Measurements from ENCODE around the gene TRPM3.
A peak's percentile ranks its signal among the peaks of the same experiment; 100 is the strongest.

TRPM3 gene

DNA sequence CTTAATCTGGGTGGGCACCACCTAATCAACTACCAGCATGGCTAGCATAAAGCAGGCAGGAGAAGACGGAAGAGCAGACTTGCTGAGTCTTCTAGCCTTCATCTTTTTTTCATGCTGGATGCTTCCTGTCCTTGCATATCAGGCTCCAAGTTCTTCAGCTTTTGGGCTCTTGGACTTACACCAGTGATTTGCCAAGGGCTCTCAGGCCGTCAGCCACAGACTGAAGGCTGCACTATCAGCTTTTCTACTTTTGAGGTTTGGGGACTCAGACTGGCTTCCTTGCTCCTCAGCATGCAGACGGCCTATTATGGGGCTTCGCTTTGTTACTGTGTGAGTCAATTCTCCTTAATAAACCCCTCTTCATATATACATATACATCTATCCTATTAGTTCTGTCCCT, 180.2 kb downstream of the TRPM3 start:
- ATAC-seq, result no peak

GRCh38 chr9:70940605-70941004, 180.8 kb downstream of the TRPM3 start:
- no peak for ATAC-seq

- ATAC-seq, result no peak
Measured at GRCh38 chr9:70936536-70936935, 184.9 kb downstream of the TRPM3 start.

- no peak for ATAC-seq
Measured at GRCh38 chr9:70935856-70936255, 185.6 kb downstream of the TRPM3 start.

DNA sequence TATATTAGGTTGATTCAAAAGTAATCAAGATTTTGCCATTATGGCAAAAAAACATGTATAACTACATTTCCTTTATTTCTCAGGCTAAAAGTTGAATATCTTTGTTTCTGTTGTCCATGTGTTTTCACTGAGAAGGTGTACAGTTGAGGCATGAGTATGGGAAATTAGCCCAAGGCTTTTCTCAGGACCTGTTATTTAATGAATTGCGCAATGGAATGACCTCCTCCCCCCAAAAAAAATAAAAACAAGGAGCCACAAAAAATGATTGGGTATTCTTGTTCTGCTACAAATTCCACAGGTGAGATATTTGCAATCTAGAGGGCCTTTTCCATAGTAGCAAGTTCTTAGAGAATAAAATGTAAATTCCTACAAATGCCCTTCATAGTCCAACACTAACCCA, 186.8 kb downstream of the TRPM3 start:
- ATAC-seq, result no peak

- ATAC-seq, result no peak
Measured at GRCh38 chr9:70933321-70933720, 188.1 kb downstream of the TRPM3 start.

DNA sequence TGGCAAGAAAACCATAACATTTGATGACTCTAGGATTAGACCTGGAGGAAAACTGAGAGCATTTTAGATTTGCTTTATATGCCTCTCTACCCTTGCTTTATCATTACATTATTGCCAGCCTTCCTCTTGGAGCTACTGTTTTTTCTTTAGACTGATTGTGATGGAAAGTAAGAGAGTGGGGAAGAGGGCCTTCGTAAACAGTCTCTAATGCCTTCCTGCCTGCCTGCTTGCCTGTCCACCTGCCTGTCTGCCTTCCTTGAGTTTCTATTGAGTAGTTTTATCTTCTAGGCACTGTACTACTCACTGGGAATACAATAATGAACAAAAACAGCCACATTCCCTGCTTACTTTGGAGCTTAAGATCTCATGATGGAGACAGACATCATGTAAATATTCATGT, 189.3 kb downstream of the TRPM3 start:
- no peak for ATAC-seq

GRCh38 chr9:70927530-70927929, 193.9 kb downstream of the TRPM3 start:
- no peak for ATAC-seq

DNA sequence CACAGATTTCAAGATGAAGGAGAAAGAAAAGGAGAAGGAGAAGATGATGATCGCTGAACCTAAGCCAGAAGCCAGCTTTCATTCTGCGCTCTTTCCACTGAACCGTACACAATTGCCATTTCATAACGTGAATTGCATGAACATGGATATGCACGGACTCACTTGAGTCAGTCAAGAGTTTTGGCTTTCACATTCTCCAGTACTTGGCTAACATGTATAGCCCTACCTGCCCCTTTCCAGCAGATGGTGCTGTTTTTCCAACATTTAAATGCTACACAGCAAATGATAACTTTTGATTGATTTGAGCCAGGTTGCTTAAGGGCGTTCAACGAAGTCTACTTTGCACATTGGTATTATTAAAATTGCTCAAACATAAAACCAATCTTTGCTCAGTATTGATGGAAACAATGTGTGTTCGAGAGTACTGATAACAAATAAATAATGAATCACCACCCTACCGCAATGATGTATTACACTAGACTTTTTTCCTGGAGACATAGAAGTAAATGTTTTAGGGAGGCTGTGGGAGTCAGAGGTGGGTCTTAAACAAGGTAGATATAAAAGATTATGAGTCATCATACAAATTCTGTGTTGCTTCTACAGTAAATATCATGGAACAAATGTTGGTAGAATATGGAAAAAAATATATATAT, 196.4 kb downstream of the TRPM3 start:
- peak; percentile 38 to 46 for ATAC-seq

GRCh38 chr9:70924380-70924779, 197.0 kb downstream of the TRPM3 start:
- no peak for ATAC-seq

- no peak for ATAC-seq
Measured at GRCh38 chr9:70923961-70924360, 197.5 kb downstream of the TRPM3 start.

- no peak for ATAC-seq
Measured at GRCh38 chr9:70921136-70921535, 200.3 kb downstream of the TRPM3 start.

DNA sequence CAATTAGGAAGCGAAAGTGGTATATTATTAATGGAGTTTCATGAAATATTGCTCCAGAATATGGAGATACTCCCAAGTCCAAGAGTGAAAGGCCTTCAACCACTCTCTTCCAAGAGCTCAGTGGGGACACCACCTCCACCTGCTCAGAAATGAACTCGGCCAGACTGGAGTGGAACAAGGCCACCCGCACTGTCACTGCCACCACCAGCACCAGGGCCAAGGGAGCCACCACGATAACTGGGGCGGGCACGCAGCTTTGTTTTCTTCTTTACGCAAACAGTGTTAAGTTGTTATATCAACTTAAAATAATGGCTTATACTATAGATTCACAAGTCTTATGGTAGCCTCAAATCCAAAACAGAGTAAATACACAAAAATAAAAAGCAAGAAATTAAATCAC, 204.1 kb downstream of the TRPM3 start:
- ATAC-seq, result no peak

- ATAC-seq, result no peak
Measured at GRCh38 chr9:70911791-70912190, 209.6 kb downstream of the TRPM3 start.

DNA sequence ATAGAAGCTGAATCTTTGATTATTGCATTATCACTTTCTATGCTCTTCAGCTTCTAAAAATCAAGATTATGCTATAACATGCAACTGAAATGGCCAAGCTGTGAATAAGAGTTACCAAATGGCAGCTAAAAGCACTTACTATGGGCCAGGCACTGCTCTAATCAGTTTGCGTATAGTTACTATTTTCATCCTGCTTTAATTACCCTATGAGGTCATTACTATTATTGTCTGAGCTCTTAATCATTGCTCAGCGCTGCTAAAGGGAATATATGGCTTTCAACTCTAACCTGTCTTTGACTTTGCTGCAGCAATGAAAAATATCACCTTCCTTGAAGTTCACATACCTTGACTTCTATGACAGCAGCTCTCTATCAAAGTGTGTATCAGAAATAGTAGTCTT, 210.8 kb downstream of the TRPM3 start:
- ATAC-seq, result no peak

- no peak for ATAC-seq
Measured at GRCh38 chr9:70902692-70903131, 218.7 kb downstream of the TRPM3 start.

DNA sequence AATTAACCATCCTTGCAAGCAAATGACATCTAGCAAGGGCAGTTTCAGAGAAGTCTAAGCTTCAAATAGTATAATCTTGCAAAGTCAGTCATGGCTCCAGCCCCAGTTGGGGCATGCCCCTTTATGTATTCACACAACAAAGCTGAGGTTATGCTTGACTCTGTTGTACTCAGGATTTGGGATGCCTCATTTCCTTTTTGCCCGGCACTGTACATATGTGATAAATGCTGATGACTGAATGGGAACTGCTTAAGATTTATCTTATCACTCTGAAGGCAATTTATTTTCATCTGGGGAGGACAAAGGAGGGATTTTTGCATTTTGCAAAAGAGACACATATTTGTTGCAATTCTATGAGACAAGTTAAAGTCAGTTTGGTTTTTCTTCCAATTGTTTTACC, 219.2 kb downstream of the TRPM3 start:
- no peak for ATAC-seq

- ATAC-seq, result no peak
Measured at GRCh38 chr9:70901746-70902145, 219.7 kb downstream of the TRPM3 start.

DNA sequence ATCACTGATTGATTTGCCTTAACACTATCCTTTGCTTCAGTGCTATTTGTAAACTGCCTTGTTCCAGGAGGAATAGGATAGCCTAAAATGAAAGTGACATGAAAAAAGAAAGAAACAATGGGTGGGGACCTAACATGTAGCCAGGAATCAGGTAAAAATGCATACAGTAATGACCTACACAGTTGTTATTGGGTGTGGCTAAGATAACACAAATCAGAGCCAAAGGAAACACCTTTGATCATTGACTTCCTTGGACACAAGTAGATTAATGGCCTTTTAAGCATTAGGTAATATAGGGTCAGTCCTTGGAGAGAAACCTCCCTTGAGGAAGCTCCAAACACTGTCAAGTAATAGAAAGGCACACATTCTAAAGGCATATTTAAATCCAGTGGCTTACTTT, 220.4 kb downstream of the TRPM3 start:
- no peak for ATAC-seq

GRCh38 chr9:70893580-70894122, 227.8 kb downstream of the TRPM3 start:
- ATAC-seq, result no peak

- ATAC-seq, result no peak
Measured at GRCh38 chr9:70888471-70888870, 232.9 kb downstream of the TRPM3 start.

GRCh38 chr9:70887826-70888225, 233.6 kb downstream of the TRPM3 start:
- no peak for ATAC-seq

DNA sequence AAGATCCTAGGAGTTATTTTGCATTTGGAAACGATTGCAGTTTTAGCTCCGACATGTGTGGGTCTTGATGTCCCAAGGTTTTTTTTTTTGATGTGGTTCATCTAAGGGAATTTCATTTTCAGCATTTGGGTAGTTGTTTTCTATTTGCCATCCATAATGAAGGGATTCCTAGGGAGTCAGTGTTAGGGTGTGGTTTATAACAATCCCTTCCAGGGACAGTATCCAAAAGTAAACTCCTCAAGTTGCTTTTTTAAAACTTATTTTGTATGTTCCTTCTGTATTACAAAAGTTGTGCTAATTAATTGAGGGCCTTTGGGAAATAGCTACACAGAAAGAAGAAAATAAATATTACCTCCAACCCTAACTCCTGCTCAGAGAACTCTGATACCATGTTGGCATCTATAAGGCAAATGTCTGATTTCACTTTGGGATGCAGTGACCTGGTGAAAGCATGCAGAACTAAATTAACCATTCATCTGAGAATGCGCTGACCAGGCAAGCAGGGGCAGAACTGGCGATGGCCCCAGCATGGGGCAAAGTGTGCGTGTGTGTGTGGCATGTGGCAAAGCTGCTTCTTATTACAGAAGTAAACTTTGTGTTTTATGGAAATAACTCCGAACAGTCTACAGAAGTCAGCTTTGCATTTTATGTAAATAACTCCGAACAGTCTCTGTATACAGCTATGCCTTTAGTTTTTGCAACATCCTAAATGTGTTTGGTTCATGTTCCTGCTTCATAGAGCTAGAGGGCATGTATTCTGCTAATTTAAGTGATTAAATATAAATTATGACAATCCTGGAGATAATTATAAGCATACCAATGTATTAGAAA, 237.2 kb downstream of the TRPM3 start:
- no peak for ATAC-seq

GRCh38 chr9:70883056-70883455, 238.4 kb downstream of the TRPM3 start:
- ATAC-seq, result no peak
